Hepatocyte (in vitro differentiated cells): ENCODE results near the gene PFN4.

Experiments
- EZH2 ChIP-seq: fragments of 200-600 bp; sonication (generic); IDR thresholded peaks from 2 replicates; pipeline ENCODE4 v1.6.1; 2016; ENCODE audit warnings: antibody characterized with exemption, mild to moderate bottlenecking, borderline replicate concordance
- EZH2phosphoT487 ChIP-seq: fragments of 200-600 bp; sonication (generic); IDR thresholded peaks from one replicate; pipeline ENCODE4 v1.6.1; 2018; ENCODE audit warnings: antibody characterized with exemption, mild to moderate bottlenecking, low read depth, moderate library complexity; ENCODE audit not compliant: unreplicated experiment, severe bottlenecking
- TF ChIP-seq, protein P1 (sequence below): fragments of 200-600 bp; sonication (generic); IDR thresholded peaks from 2 replicates; pipeline ENCODE4 v1.5.1; 2016; ENCODE audit warnings: antibody characterized with exemption, mild to moderate bottlenecking; ENCODE audit not compliant: poor library complexity

- TF ChIP-seq, protein P1, sequence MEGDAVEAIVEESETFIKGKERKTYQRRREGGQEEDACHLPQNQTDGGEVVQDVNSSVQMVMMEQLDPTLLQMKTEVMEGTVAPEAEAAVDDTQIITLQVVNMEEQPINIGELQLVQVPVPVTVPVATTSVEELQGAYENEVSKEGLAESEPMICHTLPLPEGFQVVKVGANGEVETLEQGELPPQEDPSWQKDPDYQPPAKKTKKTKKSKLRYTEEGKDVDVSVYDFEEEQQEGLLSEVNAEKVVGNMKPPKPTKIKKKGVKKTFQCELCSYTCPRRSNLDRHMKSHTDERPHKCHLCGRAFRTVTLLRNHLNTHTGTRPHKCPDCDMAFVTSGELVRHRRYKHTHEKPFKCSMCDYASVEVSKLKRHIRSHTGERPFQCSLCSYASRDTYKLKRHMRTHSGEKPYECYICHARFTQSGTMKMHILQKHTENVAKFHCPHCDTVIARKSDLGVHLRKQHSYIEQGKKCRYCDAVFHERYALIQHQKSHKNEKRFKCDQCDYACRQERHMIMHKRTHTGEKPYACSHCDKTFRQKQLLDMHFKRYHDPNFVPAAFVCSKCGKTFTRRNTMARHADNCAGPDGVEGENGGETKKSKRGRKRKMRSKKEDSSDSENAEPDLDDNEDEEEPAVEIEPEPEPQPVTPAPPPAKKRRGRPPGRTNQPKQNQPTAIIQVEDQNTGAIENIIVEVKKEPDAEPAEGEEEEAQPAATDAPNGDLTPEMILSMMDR: no peak
- TF ChIP-seq EZH2 (no peak), EZH2phosphoT487 (no peak)
These were observed 45.9 kb upstream of the PFN4 start for GRCh38 chr2:24169023-24169422.
